Activated gamma-delta T cell (primary cell): ENCODE measurements around the gene TNFRSF12A.
A peak's percentile ranks its signal among the peaks of the same experiment; 100 is the strongest.

Experiments
- DNase-seq: peaks from one replicate; lab custom pipeline; 2025; lab: John Stamatoyannopoulos, UW

TNFRSF12A gene

DNA sequence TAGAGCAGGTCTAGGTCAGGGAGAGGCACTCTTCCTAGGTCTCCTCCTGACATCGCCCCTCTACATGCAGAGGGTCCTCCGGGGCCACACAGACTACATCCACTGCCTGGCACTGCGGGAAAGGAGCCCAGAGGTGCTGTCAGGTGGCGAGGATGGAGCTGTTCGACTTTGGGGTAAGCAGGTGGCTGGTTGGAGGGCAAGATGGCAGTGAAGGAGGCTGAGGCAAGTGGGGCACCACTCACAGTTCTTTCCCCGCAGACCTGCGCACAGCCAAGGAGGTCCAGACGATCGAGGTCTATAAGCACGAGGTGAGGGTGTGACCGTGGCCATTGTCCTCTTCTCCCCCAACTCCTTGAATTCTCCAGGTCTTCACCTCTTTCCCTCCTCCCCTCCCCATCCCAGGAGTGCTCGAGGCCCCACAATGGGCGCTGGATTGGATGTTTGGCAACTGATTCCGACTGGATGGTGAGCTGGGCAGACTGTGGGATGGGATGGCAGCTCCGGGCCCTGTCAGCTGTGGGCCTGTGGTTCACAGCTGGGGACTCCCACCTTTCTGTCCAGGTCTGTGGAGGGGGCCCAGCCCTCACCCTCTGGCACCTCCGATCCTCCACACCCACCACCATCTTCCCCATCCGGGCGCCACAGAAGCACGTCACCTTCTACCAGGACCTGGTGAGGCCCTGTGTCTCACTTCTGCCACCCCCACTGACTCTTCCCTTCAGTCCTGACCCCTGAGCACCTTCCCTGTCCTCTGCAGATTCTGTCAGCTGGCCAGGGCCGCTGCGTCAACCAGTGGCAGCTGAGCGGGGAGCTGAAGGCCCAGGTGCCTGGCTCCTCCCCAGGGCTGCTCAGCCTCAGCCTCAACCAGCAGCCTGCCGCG, 6.7 kb downstream of the TNFRSF12A start:
- DNase-seq, result no peak

DNA sequence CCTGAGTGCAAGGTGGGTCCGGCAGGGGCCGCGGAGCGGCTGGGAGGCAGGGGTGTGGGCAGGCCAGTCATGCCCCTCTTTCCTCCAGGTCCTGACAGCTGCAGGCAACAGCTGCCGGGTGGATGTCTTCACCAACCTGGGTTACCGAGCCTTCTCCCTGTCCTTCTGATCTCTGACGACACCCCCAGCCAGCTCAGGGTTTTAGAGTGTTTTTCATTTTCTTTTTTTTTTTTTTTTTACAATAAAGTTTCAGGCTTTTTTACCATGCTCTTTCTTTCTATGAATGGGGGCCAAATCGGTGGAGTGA, 7.3 kb downstream of the TNFRSF12A start:
- no peak for DNase-seq

DNA sequence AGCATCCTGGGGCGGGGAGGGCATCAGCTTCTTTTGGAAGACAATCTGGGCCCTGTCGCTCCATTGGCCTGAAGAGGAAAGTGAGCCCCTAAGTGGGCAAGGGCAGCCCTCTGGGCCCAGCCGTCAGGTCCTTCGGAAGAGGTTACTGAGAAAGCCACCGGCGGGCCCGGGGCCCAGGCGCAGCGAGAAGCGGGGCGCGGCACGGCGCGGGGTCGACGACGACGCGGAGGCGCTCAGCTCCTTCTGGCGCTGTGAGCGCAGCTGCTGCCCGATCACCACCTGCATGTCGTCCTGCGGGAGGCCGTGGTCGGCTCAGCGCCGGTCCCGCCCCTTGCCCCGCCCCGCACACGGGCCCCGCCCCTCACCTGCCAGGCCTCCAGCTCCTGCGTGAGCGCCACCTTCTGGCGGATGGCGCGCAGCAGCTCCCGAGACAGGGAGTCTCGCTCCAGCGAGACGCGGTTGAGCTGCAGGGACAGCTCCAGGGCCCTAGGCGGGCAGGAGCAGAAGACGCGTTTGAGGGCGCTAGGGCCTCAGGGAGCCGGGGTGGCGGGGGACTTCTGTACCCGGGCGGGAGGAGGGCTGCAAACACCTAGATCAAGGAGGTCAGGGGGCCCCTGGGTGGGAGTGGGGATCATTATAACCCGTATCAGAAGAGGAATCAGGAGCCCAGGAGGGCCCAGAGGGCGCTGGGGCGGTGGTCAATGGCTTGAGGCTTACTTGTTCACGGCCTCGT, 8.0 kb downstream of the TNFRSF12A start:
- peak; percentile 74 for DNase-seq

DNA sequence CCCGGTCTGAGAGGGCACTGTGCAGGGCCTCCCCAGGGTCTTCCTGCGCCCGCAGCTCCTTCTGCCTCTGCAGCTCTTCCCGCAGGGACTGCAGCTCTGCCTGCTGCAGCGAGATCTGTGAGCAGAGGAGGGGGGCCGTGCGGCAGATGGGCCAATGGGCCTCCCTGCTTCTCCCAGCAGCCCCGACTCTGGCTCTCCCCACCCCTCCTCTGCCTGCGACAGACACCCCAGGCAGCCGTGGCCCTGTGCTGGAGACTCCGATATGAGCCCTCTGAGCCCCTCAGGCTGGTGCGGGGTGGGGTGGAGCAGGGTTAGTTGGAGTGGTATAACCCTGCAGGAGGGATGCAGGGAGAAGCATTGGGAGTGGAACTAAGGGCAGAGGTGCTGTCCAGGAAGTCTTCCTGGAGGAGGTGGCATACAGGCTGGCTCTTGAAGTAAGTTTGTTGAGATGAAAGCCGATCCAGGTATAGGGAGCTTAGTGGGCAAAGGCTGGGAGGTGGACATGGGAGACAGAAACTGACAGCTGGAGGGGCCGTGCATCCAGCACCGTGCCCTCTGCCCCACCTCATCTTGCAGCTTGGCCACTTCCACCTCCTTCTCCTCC, 8.7 kb downstream of the TNFRSF12A start:
- no peak for DNase-seq

DNA sequence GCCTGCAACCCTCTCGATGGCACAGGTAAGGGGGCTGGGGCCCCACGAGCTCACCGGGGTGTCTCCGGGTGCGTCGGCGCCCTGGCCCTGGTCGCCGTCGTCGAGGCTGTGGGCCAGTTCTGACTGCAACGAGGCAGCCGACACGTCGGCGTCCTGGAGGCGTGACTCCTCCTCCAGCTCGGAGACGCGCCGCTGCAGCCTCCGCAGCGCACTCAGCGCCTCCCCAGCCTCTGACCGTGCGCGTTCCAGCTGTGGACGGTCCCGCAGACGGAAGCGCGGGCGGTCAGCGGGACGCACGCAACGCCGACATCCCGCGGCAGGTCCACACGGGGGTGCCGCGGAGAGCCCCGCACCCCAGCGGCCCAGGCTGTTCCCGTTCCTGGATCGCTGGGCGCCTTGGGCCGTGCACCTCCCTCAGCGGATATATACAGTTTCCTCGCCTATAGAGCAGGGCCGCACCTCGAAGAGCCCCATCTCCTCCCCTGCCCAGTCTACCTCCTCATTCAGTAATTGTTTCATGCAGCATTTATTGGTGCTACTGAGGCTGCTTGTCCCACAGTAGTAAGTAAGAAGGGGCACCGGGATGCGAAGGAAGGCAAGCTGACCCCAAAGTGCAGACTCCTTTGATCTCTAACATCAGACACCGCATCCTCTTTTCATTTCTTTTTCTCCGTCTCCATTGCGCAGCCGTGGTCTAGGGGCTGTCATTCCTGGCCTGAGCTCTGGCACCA, 9.5 kb downstream of the TNFRSF12A start:
- no peak for DNase-seq

DNA sequence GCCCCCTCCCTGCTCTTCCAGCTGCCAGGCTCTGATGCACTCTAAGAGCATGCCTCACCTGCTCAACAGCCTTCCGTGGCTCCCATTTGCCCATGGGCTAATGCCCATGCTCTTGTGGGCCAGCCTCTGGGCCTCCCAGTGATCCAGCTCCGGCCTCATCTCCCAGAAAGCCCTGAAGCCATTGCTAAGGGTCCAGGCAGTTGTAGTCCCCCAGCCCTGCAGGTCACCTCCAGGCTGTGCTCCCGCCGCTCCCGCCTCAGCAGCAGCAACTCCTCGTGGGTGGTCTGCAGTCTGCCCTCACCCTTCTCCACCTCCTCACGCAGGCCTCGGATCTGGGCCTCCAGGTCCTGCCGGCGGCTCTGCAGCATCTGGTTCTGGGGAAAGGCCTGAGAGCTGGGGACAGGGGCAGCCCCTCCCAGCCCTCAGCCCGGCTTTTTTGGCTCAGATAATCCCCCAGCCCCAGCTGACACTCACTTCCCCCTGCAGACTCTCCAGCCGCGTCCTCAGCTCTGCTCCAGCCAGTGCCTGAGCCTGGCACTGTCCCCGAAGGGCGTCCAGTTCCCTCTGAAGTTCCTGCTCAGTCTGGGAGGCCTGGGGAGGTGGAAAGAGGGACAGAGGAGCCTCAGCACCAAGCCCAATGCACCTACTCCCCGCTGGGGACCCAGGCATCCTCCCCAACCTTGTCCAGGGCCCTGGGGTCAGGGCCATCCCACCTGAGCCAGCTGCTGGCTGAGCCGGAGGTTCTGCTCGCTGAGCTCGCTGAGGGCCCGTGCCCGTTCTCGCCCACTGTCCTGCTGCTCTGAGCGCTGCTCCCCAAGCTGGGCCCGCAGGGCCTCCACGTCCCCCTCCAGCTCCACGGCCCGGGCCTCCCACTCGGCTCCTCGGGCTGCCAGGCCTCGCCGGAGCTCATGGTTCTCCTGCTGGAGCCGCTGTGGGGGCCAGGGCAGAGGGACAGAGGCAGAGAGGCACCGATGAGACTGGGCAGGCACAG, 10.3 kb downstream of the TNFRSF12A start:
- DNase-seq, result no peak

DNA sequence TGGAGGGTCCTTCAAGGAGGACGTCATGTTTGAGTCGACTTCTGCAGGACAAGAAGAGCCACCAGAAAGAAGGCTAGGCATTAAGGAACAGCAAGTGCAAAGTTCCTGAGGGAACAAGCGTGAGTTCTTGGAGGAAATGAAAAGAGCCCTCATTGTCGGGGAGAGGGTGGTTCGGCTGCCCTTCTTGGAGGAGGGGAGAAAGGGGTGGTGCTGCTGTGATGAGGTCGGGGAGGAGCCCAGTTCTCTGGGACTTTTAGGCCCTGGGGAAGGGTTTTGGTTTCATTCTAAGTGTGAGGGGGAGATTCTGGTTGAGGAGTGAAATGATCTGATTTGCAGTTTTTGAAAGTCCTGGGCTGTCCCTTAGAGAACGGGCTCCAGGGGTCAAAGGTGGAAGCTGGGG, 12.5 kb downstream of the TNFRSF12A start:
- no peak for DNase-seq

DNA sequence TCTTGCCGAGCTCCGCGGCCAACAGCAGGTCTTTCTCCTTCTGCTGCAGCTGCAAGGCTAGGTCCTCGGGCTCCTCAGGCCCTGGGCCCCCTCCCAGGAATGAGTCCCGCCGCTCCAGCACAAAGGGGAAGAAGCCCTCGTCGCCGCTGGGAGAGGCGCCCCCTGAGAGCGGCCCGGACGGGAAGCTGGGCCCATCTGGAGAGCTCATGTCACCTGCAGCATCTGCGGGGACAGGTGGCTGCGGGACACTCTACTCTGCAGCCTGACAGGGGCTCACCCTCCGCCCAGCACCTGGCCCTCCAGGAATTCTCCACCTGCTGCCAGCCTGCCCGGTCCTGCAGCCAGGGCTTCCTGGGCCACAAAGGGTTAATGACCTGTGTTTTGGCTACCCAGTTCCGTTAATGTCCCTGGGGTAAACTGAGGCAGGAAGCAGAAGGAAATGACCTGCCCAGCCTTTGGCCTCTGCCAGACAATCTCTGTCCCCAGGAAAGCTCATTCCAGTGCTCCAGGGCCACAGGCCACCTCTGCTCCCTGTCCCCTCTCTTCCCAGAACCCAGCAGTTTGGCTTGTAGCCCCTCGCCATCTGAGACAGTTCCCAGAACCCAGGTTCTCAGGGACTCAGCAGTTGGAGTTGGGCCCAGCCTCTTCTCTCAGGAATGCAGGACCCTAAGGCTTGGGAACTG, 15.3 kb downstream of the TNFRSF12A start:
- DNase-seq, result no peak

DNA sequence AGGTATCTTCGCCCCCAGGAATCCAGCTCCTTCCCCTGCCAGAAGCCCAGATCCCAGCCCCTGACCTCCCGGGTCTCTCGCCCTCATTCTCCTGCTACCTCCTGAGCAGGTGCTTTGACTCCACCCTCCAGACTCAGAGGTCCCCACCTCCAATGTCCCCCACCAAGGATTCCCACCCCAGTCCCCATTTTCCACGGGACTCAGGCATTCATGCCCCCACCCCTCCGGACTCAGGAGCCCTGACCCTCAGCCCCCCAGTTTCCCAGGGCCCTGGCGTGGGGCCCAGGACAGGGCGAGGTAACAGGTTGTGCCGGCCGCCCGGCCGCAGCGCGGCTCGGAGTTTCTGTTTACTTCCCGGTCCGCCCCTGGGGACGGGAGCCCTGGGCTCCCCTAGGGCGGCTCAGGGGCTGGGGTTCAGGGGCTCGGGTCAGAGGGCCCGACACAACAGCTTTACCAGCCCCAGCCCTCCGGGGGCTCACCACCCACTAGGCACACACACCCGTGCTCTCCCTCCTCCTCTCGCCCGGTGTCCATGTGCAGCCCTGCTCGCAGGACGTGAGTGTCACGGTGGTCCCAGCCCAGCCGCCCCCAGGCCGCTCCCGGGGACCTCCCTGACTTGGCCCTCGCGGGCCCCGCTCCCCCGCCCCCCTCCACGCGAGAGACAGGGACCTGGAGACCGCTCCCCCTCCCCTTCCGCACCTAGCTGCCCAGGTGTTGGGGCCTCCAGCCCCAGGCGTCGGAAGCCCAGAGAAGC, 16.0 kb downstream of the TNFRSF12A start:
- DNase-seq, result no peak

DNA sequence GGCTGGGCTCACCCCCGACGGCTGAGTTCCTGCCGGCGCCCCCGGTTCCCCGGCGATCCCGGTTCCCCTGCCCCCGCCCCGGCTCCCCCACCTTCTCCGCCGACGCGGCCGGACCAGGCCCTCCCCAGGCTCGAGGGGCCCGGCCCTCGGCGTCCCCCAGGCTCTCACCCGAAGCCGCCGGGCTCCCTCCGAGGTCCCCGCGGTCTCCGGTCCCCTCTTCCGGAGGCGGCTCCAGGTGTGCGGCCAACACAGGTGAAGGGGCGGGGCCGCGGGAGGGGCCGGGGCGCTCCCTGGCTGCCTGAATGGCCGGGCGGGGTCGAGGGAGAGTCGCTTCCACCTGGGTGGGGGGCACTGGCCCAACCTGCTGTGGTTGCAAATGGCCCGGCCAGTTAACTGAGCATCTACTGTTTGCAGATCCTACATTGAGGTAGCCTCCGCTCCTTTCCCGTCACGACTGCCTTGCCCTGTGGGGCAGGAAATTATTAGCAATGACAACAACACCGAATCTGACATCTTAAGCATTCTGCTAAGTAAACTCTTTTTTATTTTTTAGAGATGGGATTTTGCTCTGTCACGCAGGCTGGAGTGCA, 16.7 kb downstream of the TNFRSF12A start, which contains the start of gene BICDL2:
Gene BICDL2 (minus strand): TSS at position 219 of the 590 bp plus-strand sequence. CDS start 1,448 bp downstream, outside the sequence.
- DNase-seq, result no peak

DNA sequence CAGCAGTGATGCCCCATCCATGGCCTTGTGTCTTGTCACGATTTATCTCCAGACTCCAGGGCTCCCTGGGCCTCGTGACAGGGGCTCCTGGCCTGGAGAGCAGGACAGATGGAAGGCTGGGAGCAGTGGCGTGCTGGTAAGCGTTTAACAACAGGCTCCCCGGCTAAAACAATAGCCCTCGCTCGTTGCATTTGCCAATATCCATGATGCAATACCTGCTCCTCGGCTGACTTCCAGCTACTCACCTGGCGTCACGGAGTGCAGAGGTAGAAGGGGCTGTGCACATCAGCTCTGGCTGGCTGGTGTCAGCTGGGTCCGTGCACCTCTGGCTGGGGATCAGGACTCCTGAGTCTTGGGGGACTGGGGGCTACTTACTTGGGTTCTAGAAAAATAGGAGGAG, 18.1 kb downstream of the TNFRSF12A start:
- no peak for DNase-seq

DNA sequence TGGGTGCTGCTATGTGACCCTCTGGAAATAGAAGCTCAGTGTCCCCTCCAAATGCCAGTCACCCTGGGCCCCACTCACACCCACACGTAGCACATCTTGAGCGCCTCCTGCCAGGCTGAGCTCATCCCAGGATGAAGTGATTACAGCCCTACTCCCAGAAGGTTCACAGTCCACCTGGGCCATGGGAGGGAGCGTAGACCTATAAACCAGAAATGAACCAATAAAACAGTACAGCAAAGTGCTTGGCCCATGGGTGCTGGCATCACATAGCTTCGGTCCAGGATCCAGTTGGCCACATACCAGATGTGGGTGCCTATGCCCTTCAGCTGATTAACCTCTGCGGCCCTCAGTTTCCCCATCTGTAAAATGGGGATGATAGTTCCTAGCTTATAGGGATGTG, 18.7 kb downstream of the TNFRSF12A start:
- DNase-seq, result no peak

DNA sequence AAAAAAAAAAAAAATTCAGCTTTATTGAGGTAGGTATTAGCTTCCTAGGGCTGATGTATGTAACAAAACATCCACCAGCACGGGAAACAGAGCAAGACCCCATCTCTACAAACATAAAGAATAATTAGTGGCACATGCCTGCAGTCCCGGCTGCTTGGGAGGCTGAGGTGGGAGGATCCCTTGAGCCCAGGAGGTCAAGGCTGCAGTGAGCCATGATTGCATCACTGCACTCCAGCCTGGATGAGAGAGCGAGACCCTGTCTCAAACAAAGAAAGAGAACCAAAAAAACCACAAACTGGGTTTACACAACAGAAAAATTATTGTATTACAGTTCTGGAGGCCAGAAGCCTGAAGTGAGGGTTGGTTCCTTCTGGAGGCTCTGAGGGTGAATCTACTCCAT, 22.2 kb downstream of the TNFRSF12A start:
- DNase-seq, result no peak

DNA sequence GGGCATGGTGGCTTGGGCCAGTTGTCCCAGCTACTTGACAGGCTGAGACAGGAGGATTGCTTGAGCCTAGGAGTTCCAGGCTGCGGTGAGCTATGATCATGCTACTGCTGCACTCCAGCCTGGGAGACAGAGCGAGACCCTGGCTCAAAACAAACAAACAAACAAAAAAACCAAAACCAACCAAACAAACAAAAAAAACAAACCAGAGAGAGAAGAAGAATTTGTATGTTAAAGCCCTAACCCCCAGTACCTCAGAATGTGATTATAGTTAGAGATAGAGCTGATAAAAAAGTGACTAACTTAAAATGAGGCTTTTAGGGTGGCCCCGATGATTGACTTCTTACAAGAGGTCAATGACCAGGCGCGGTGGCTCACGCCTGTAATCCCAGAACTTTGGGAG, 24.5 kb downstream of the TNFRSF12A start:
- DNase-seq, result no peak

DNA sequence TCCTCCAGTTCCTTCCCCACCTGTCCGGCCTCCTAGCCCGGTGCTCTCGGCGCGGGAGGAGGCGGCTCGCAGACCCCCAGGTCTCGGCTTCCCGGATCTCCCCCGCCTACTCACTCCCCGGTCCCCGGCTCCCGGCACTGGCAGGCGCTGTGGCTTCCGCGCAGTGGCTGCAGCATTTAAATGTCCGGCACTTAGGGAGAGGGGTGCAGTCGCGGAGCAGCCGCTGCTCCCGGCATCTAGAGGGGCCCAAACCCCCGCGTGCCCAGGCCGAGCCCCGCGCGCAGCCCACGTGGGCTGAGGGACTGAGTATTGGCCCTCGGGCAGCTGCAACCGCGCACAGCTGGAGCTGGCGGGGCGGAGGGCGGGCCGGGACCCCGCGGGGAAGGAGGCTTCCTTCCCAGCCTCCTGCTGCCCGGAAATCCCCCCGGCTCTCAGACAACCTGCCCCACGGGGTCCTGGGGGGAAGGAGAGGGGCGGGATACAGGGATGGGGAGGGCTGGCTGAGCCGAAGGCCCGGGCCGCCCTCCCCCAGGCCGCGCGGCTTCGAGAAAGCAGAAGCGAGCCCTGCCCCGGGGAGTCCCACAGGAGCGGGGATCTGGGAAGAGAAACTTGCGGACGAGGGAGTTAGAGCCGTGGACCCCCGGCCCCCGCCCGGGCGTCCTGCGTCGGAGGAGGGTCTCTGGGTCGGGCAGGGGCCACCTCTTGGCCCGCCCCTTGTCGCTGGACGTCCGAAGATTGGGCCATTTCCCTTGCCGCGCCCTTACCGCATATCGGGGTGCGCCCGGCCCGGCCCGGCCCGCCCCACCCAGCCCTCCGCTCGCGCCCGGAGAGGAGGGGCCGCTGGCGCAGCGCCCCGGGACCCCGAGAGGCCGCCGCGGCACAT, 25.8 kb downstream of the TNFRSF12A start, which contains the start of gene MMP25:
Gene MMP25 (plus strand): TSS at position 804 of the 883 bp plus-strand sequence. CDS start 357 bp downstream, outside the sequence.
- DNase-seq, result no peak

DNA sequence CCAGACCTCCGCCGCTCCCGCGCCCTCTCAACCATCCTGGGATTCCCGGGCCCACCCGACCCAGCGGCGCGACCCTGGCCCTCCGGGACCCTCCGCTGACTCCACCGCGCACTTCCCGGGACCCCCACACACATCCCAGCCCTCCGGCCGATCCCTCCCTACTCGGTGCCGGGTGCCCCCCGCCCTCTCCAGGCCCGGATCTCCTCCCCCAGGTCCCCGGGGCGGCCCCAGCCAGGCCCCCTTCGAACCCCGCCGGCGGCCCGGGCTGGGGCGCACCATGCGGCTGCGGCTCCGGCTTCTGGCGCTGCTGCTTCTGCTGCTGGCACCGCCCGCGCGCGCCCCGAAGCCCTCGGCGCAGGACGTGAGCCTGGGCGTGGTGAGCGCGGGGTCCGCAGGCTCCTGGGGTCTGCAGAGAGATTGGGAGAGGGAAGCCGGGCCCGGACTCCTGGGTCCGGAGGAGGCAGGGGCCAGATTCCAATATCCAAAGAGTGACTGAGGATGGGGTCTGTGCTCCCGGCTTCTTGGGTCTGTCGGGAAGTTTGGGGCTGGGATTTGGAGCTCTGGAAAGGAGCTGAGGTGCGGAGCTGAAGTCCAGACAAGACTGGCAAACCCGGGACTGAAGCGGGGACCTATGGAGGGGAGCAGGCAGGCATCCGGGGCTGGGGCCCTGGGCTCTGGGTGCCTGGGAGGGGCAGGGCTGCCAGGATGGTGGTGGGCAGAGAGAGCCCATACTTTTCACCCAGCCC, 26.6 kb downstream of the TNFRSF12A start:
- no peak for DNase-seq

DNA sequence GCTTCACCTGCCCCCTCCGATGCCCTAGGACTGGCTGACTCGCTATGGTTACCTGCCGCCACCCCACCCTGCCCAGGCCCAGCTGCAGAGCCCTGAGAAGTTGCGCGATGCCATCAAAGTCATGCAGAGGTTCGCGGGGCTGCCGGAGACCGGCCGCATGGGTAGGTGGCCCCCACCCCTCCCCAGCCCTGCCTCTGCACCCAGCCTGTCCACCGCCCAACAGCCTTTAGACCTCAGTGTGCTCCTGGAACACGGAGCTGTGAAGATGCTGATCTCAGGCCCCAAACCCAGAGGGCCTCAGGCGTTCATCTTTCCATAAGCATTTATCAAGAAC, 27.2 kb downstream of the TNFRSF12A start:
- no peak for DNase-seq
